SU-DHL-6 (cell line): Measurements from ENCODE around the gene LRRC8E.

Source experiments
- H2AFZ ChIP-seq: fragments of 200-600 bp; sonication (generic); 2 replicates; pipeline ENCODE4 v1.6.1; 2014; ENCODE audit warnings: low read depth, mild to moderate bottlenecking, moderate library complexity, mixed read lengths, antibody characterized with exemption, low read length; ENCODE audit not compliant: severe bottlenecking
- H3F3A ChIP-seq: fragments of 200-600 bp; shearing (Covaris generic); 2 replicates; pipeline ENCODE4 v1.6.0; 2016; ENCODE audit warnings: antibody characterized with exemption, mild to moderate bottlenecking; ENCODE audit not compliant: insufficient read depth
- H3K27ac ChIP-seq: fragments of 200-600 bp; sonication (generic); 2 replicates; pipeline ENCODE4 v1.5.1; 2016; ENCODE audit warnings: low read depth, mild to moderate bottlenecking, low read length, moderate library complexity, mixed read lengths
- H3K27me3 ChIP-seq: fragments of 200-600 bp; sonication (generic), shearing (Covaris generic); 2 replicates; pipeline ENCODE4 v1.6.0; 2014; ENCODE audit warnings: mild to moderate bottlenecking, low read length
- H3K36me3 ChIP-seq: fragments of 200-600 bp; sonication (generic); 2 replicates; pipeline ENCODE4 v1.6.1; 2014; ENCODE audit warnings: mild to moderate bottlenecking, low read length, mixed read lengths
- H3K4me2 ChIP-seq: fragments of 300-600, 200-600 bp; shearing (Covaris generic), sonication (generic); 2 replicates; pipeline ENCODE4 v1.6.0; 2014; ENCODE audit warnings: low read length, low read depth, mild to moderate bottlenecking; ENCODE audit not compliant: poor library complexity, severe bottlenecking
- H3K4me3 ChIP-seq: fragments of 200-600 bp; sonication (generic); 2 replicates; pipeline ENCODE4 v1.5.1; 2014; ENCODE audit warnings: antibody characterized with exemption, low read length, mild to moderate bottlenecking, mixed read lengths; ENCODE audit not compliant: insufficient read depth, poor library complexity, severe bottlenecking
- H3K79me2 ChIP-seq: fragments of 200-600 bp; sonication (generic); 2 replicates; pipeline ENCODE4 v1.6.1; 2014; ENCODE audit warnings: mild to moderate bottlenecking, low read length, moderate library complexity; ENCODE audit not compliant: insufficient read depth
- H3K9ac ChIP-seq: fragments of 200-600 bp; sonication (generic); 2 replicates; pipeline ENCODE4 v1.7.0; 2014; ENCODE audit warnings: mild to moderate bottlenecking, low read length
- H3K9me2 ChIP-seq: fragments of 200-600 bp; sonication (generic); replicated peaks from 2 replicates; pipeline ENCODE4 v1.6.1; 2014; ENCODE audit warnings: low read length; ENCODE audit not compliant: insufficient read depth
- H3K9me3 ChIP-seq: fragments of 200-600 bp; sonication (generic); 2 replicates; pipeline ENCODE4 v1.6.1; 2014; ENCODE audit warnings: low read length, mixed read lengths; ENCODE audit not compliant: insufficient read depth
- H4K20me1 ChIP-seq: fragments of 200-600 bp; sonication (generic); 2 replicates; pipeline ENCODE4 v1.6.1; 2014; ENCODE audit warnings: low read depth, mild to moderate bottlenecking, antibody characterized with exemption, low read length, moderate library complexity, mixed read lengths
- EZH2phosphoT487 ChIP-seq: fragments of 200-600 bp; sonication (generic), shearing (Covaris generic); conservative IDR thresholded peaks from 2 replicates; pipeline ENCODE4 v1.6.1; 2018; ENCODE audit warnings: mild to moderate bottlenecking, antibody characterized with exemption, low read length, moderate library complexity, mixed read lengths
- TF ChIP-seq, protein P1 (sequence below): fragments of 200-600 bp; sonication (generic); IDR thresholded peaks from one replicate; pipeline ENCODE4 v1.5.1; 2017; ENCODE audit warnings: antibody characterized with exemption, mild to moderate bottlenecking, low read length, moderate library complexity; ENCODE audit not compliant: insufficient read depth, poor library complexity, severe bottlenecking

The LRRC8E gene

GRCh38 chr19:7869910-7870511 lies 18.3 kb upstream of the LRRC8E start:
- Histone ChIP-seq H2AFZ (no peak overlapping the region), H3K27ac (no peak overlapping the region)

DNA sequence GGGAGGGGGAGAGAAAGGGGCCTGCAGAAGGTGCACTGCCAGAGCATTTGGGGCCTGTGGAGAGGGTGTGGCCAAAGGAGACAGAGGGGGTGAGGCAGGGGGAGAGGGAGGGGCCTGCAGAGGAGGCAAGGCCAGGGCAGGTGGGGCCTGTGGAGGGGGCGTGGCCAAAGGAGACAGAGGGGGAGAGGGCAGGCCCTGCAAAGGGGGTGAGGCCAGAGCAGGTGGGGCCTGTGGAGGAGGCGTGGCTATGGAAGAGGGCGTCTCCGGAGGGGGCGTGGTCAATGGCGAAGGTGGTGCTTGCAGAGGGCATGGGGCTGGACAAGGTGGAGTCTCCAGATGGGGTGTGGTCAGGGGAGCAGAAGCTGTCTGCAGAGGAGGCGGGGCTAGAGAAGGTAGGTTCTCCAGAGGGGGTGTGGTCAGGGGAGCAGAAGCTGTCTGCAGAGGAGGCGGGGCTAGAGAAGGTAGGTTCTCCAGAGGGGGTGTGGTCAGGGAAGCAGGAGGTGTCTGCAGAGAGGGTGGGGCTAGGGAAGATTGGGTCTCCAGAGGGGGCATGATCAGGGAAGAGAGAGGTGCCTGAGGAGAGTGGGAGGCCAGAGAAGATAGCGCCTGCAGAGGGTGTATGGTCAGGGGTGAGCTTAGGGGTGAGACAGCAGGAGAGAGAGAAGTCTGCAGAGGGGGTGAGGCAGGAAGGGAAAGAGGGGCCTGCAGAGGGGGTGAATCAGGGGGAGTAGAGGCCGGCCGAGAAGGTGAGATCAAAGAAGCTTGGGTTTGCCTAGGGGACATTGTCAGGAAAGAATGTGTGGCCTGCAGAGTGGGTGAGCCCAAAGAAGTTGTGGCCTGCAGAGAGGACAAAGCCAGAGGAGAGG lies 17.5 kb upstream of the LRRC8E start:
- Histone ChIP-seq H3F3A (peaks cover 11% of the 10 kb centered on the region), H3K79me2 (no peaks in the 10 kb centered on the region), H3K27me3 (no peaks in the 10 kb centered on the region), H2AFZ (no peak overlapping the region), H3K9ac (no peak overlapping the region), H3K9me3 (no peaks in the 10 kb centered on the region), H3K4me3 (no peak overlapping the region), H3K9me2 (no peaks in the 10 kb centered on the region), H3K36me3 (no peaks in the 10 kb centered on the region), H3K27ac (no peak overlapping the region), H3K4me2 (no peak overlapping the region), H4K20me1 (no peaks in the 10 kb centered on the region)
- TF ChIP-seq EZH2phosphoT487: no peak
- TF ChIP-seq, protein P1, sequence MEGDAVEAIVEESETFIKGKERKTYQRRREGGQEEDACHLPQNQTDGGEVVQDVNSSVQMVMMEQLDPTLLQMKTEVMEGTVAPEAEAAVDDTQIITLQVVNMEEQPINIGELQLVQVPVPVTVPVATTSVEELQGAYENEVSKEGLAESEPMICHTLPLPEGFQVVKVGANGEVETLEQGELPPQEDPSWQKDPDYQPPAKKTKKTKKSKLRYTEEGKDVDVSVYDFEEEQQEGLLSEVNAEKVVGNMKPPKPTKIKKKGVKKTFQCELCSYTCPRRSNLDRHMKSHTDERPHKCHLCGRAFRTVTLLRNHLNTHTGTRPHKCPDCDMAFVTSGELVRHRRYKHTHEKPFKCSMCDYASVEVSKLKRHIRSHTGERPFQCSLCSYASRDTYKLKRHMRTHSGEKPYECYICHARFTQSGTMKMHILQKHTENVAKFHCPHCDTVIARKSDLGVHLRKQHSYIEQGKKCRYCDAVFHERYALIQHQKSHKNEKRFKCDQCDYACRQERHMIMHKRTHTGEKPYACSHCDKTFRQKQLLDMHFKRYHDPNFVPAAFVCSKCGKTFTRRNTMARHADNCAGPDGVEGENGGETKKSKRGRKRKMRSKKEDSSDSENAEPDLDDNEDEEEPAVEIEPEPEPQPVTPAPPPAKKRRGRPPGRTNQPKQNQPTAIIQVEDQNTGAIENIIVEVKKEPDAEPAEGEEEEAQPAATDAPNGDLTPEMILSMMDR: no peak

More at GRCh38 chr19:7869910-7870511, 18.3 kb upstream of the LRRC8E start:
- Histone ChIP-seq H3F3A (peaks cover 11% of the 10 kb centered on the region), H4K20me1 (no peaks in the 10 kb centered on the region), H3K27me3 (no peaks in the 10 kb centered on the region), H3K9ac (no peak overlapping the region), H3K4me3 (no peak overlapping the region), H3K4me2 (no peak overlapping the region), H3K9me3 (no peaks in the 10 kb centered on the region), H3K79me2 (no peaks in the 10 kb centered on the region), H3K36me3 (no peaks in the 10 kb centered on the region), H3K9me2 (no peaks in the 10 kb centered on the region)
- TF ChIP-seq, protein P1: no peak
- no peak for TF ChIP-seq EZH2phosphoT487

DNA sequence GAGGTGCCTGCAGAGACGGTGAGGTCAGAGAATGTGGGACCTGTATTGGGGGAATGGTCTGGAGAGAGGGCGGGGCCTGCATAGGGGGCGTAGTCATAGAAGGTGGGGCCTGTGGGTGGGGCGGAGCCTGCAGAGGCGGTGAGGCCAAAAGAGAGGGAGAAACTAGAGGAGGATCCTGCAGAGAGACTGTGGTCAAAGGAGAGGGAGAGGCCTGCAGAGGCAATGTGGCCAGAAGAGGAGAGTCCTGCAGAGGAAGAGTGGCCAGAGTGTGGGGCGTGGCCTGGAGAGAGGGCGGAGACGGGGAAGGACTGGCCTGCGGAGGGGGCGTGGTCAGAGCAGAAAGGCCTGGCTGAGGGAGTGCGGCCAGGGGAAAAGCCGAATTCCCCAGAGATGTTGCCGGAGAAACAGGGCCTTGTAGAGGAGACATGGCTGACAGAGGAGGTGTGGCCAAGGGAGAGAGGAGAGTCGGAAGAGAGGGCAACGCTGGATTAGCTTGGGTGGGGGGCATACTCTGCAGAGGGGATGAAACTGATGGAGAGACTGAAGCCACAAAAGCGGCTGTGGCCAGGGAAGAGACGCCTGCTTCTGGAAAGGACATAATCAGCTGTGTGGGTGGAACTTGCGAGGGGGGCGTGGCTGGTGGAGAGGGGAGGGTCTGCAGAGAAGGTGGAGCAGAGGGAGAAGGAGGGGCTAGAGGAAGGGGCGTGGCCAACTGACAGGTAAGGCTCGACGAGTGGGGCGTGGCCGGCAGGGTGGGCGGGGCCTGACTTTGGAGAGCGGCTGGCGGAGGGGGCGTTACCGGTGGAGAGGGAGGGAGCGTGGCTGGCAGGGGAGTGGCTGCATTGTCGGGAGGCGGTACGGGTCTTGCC lies 16.6 kb upstream of the LRRC8E start:
- no peak overlapping the region for H2AFZ ChIP-seq
- no peak overlapping the region for H3K9ac ChIP-seq
- H4K20me1 ChIP-seq: no peaks in the 10 kb centered on the region
- H3K9me2 ChIP-seq: no peaks in the 10 kb centered on the region
- H3K79me2 ChIP-seq: no peaks in the 10 kb centered on the region
- H3K27me3 ChIP-seq: no peaks in the 10 kb centered on the region
- H3K4me3 ChIP-seq: no peak overlapping the region
- H3K27ac ChIP-seq: no peak overlapping the region
- no peak for TF ChIP-seq EZH2phosphoT487
- TF ChIP-seq, protein P1: no peak
- peak overlapping the region; percentile 16 for H3K4me2 ChIP-seq
- H3F3A ChIP-seq: peaks cover 11% of the 10 kb centered on the region
- no peaks in the 10 kb centered on the region for H3K9me3 ChIP-seq
- no peaks in the 10 kb centered on the region for H3K36me3 ChIP-seq
